Lower leg skin (tissue), 4 donors: ENCODE data around the gene PTEN. TPM values are rescaled to one million over a fixed set of nuclear protein-coding genes. Genes with fewer than 3 reads are reported as not detected.
"Not testable (repeated sequence)": the region's sequence is repeated elsewhere in the genome, so short reads cannot be mapped to it uniquely, and the experiment has no call there.

Source experiments
- DNase-seq, 2 donors: peaks; one replicate each; pipeline ENCODE4 v3.0.0-alpha.2; 2019; ENCODE audit warnings: low spot score in 2 of 2
- H3K4me3 ChIP-seq: fragments of 200-600 bp; sonication (generic); 2 replicates; pipeline ENCODE4 v1.5.1; 2017; ENCODE audit warnings: mild to moderate bottlenecking, low read depth; ENCODE audit not compliant: poor library complexity, severe bottlenecking
- CTCF ChIP-seq, 3 donors: fragments of 450-650 bp; IDR thresholded peaks; one replicate each; pipeline ENCODE4 v1.5.1; 2016; ENCODE audit warnings: antibody characterized with exemption in 3 of 3, mild to moderate bottlenecking in 3 of 3, moderate library complexity in 2 of 3
- POLR2A ChIP-seq, 2 donors: fragments of 450-650 bp; IDR thresholded peaks; one replicate each; pipeline ENCODE4 v1.6.1; 2016 to 2017; ENCODE audit warnings: antibody characterized with exemption in 2 of 2, mild to moderate bottlenecking in 1 of 2, moderate library complexity in 1 of 2
- WGBS, 2 donors: methylation state at CpG; one replicate each; pipeline ENCODE4 v1.1.5; 2018; 5-methylcytosine and 5-hydroxymethylcytosine counted together
- intact Hi-C: fragments of 100-400 bp; cut with DNase I; formaldehyde crosslinking; loops from one replicate; pipeline ENCODE4 v1.15.0; 2023; ENCODE audit warnings: low total_unique reads
- total RNA-seq, 4 donors: library from RNA; depleted of rRNA; stranded (reverse); fragments of >200 nt; gene quantifications; one replicate each; pipeline ENCODE4 v1.1.0, GENCODE V29; 2016

PTEN gene
- total RNA-seq, 4 donors from 2014 or later: 54.8 to 87.4 (median 68.8) TPM

GRCh38 chr10:87865241-87865881 lies 1.9 kb downstream of the PTEN start:
- TF ChIP-seq CTCF (IDR thresholded peaks at IDR 0.05) (no peak), POLR2A (IDR thresholded peaks at IDR 0.05) (no peak)
- intact Hi-C loops: loop anchor here (10.0 kb wide), 1 partner anchor 519 kb away; no protein-coding TSS in a partner anchor
- 0 to 3% methylated on average over 4 of the region's 4 CpGs for WGBS, 2 donors
- DNase-seq: no peak
- H3K4me3 ChIP-seq: peak overlapping the region; percentile 97

GRCh38 chr10:87866412-87866974 lies 3.1 kb downstream of the PTEN start:
- TF ChIP-seq CTCF (IDR thresholded peaks at IDR 0.05): no peak
- TF ChIP-seq POLR2A (IDR thresholded peaks at IDR 0.05): no peak
- 2 to 4% methylated on average over 3 of the region's 3 CpGs for WGBS, 2 donors
- H3K4me3 ChIP-seq: no peak overlapping the region
- intact Hi-C loops: loop anchor here (10.0 kb wide), 1 partner anchor 518 kb away; no protein-coding TSS in a partner anchor
- no peak for DNase-seq

- H3K4me3 ChIP-seq: no peak overlapping the region
- intact Hi-C loops: loop anchor here (10.0 kb wide), 1 partner anchor 517 kb away; no protein-coding TSS in a partner anchor
- no peak for TF ChIP-seq POLR2A (IDR thresholded peaks at IDR 0.05)
- TF ChIP-seq CTCF (IDR thresholded peaks at IDR 0.05): no peak
- DNase-seq: no peak
These were observed 4.0 kb downstream of the PTEN start for GRCh38 chr10:87867453-87867852.

- TF ChIP-seq POLR2A (IDR thresholded peaks at IDR 0.05) (no peak), CTCF (IDR thresholded peaks at IDR 0.05) (no peak)
- H3K4me3 ChIP-seq: no peak overlapping the region
- intact Hi-C loops: loop anchor here (10.0 kb wide), 1 partner anchor 517 kb away; no protein-coding TSS in a partner anchor
- no peak for DNase-seq
- 7 to 10% methylated on average over 1 of the region's 1 CpG for WGBS, 2 donors
These were observed 4.9 kb downstream of the PTEN start for GRCh38 chr10:87868277-87868676.

- not testable (repeated sequence) for H3K4me3 ChIP-seq, DNase-seq
- 65 to 78% methylated on average over 9 of the region's 9 CpGs for WGBS, 2 donors
- intact Hi-C loops: loop anchor here (10.0 kb wide), 1 partner anchor 516 kb away; no protein-coding TSS in a partner anchor
These were observed 5.7 kb downstream of the PTEN start for GRCh38 chr10:87869139-87869538.

GRCh38 chr10:87869773-87870551 lies 6.5 kb downstream of the PTEN start:
- no peak for DNase-seq
- intact Hi-C loops: loop anchor here (10.0 kb wide), 1 partner anchor 515 kb away; no protein-coding TSS in a partner anchor
- WGBS, 2 donors: 84 to 86% methylated on average over 3 of the region's 3 CpGs
- no peak for TF ChIP-seq CTCF (IDR thresholded peaks at IDR 0.05)
- TF ChIP-seq POLR2A (IDR thresholded peaks at IDR 0.05): no peak
- H3K4me3 ChIP-seq: no peak overlapping the region
